ENCODE results near the gene PACS1. TPM values are rescaled to one million over a fixed set of nuclear protein-coding genes. Genes with fewer than 3 reads are reported as not detected.
A peak's percentile ranks its signal among the peaks of the same experiment; 100 is the strongest.

The PACS1 gene
- polyA plus RNA-seq, 2 donors: 16.0 to 24.8 TPM

GRCh38 chr11:66266378-66267038 lies 196.4 kb downstream of the PACS1 start:
- Histone ChIP-seq H3K27ac (ENCODE audit: low read depth in 2 of 2, low read length in 1 of 2) (peak overlapping the region in 1 of 2 donors; percentile 96), H3K27me3 (ENCODE audit: control insufficient read depth in 1 of 2, insufficient read depth in 2 of 2, low read length in 2 of 2) (no peaks in the 10 kb centered on the region), H3K36me3 (ENCODE audit: control insufficient read depth in 2 of 2, insufficient read depth in 2 of 2, low read length in 1 of 2) (peaks cover 7 to 35% of the 10 kb centered on the region in 2 donors), H3K4me3 (ENCODE audit: low read depth in 1 of 2, low read length in 2 of 2) (no peak overlapping the region), H3K4me1 (ENCODE audit: control insufficient read depth in 2 of 2, insufficient read depth in 2 of 2, low read length in 1 of 2) (peaks cover 3 to 11% of the 10 kb centered on the region in 2 donors), H3K9me3 (ENCODE audit: control insufficient read depth in 2 of 2, insufficient read depth in 1 of 2, low read depth in 1 of 2, low read length in 1 of 2) (no peaks in the 10 kb centered on the region)
- WGBS, 2 donors: 74 to 77% methylated on average over 20 of the region's 20 CpGs

DNA sequence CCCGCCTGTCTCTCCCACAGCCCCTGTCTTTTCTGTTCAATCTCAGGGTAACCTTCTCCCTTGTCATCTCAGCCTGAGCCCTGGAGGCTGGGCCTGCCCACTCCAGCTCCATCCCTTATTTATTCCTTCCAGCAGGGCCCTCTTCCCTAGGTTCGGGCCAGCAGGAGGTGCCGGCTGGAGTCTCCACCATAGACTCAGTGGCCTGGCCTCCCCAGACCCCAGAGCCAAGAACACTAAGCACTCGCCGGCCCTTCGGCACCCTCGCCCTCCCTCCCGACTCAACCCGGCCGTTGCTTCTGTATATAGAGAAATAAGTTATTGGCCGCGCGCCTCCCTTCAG lies 196.9 kb downstream of the PACS1 start:
- H3K4me1 ChIP-seq (ENCODE audit: control insufficient read depth in 2 of 2, insufficient read depth in 2 of 2, low read length in 1 of 2): peaks cover 3 to 11% of the 10 kb centered on the region in 2 donors
- peak overlapping the region; percentile 59 to 63 for H3K4me3 ChIP-seq (ENCODE audit: low read depth in 1 of 2, low read length in 2 of 2)
- 18 to 25% methylated on average over 13 of the region's 13 CpGs for WGBS, 2 donors
- peaks cover 10 to 35% of the 10 kb centered on the region in 2 donors for H3K36me3 ChIP-seq (ENCODE audit: control insufficient read depth in 2 of 2, insufficient read depth in 2 of 2, low read length in 1 of 2)
- H3K27me3 ChIP-seq (ENCODE audit: control insufficient read depth in 1 of 2, insufficient read depth in 2 of 2, low read length in 2 of 2): no peaks in the 10 kb centered on the region
- H3K27ac ChIP-seq (ENCODE audit: low read depth in 2 of 2, low read length in 1 of 2): peak overlapping the region; percentile 95 to 96
- H3K9me3 ChIP-seq (ENCODE audit: control insufficient read depth in 2 of 2, insufficient read depth in 1 of 2, low read depth in 1 of 2, low read length in 1 of 2): no peaks in the 10 kb centered on the region

GRCh38 chr11:66267379-66268243 lies 197.5 kb downstream of the PACS1 start:
- Histone ChIP-seq H3K4me1 (ENCODE audit: control insufficient read depth in 2 of 2, insufficient read depth in 2 of 2, low read length in 1 of 2) (peaks cover 3 to 11% of the 10 kb centered on the region in 2 donors), H3K27me3 (ENCODE audit: control insufficient read depth in 1 of 2, insufficient read depth in 2 of 2, low read length in 2 of 2) (no peaks in the 10 kb centered on the region), H3K9me3 (ENCODE audit: control insufficient read depth in 2 of 2, insufficient read depth in 1 of 2, low read depth in 1 of 2, low read length in 1 of 2) (no peaks in the 10 kb centered on the region), H3K4me3 (ENCODE audit: low read depth in 1 of 2, low read length in 2 of 2) (peak overlapping the region; percentile 59 to 63), H3K27ac (ENCODE audit: low read depth in 2 of 2, low read length in 1 of 2) (peak overlapping the region; percentile 95 to 96), H3K36me3 (ENCODE audit: control insufficient read depth in 2 of 2, insufficient read depth in 2 of 2, low read length in 1 of 2) (peaks cover 7 to 35% of the 10 kb centered on the region in 2 donors)
- WGBS, 2 donors: 0 to 1% methylated on average over 59 to 61 of the region's 61 CpGs

DNA sequence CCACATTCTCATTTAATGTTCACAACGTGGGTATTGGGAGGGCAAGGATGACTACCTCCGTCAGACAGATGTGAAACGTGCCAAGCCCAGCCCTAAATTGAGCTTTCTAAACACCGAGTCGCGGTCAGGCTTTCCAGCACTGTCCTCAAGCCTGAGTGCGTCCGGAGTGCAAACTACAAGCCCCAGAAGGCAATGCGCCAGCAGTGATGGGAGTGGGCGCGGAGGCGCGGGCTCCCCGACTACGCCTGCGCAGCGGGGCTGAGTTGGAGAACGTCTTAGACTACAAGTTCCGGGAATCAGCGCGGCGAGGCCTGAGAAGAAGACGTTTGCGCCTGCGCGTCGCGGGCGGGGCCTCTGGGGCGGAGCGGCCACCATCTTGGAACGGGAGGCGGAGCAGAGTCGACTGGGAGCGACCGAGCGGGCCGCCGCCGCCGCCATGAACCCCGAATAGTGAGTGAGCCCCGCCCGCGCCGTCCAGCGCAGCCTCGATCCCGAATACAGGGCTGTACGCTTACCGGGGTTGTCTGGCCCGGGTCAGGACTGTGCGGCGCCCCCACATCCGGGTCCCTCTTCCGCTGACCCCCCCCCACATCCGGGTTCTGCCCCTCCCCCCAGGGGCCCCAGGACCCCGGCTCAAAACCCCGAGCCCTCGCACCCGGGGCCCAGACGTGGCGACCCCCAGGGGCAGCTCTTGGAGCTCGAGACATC lies 198.3 kb downstream of the PACS1 start, which contains the start of gene RAB1B:
Gene RAB1B (plus strand): TSS at position 396 of the 708 bp plus-strand sequence. CDS start 41 bp downstream, at position 437.
- Histone ChIP-seq H3K4me1 (ENCODE audit: control insufficient read depth in 2 of 2, insufficient read depth in 2 of 2, low read length in 1 of 2) (peaks cover 3 to 11% of the 10 kb centered on the region in 2 donors), H3K9me3 (ENCODE audit: control insufficient read depth in 2 of 2, insufficient read depth in 1 of 2, low read depth in 1 of 2, low read length in 1 of 2) (no peaks in the 10 kb centered on the region), H3K27ac (ENCODE audit: low read depth in 2 of 2, low read length in 1 of 2) (peak within 1 kb of the TSS; percentile 95 to 98), H3K4me3 (ENCODE audit: low read depth in 1 of 2, low read length in 2 of 2) (peak within 1 kb of the TSS; percentile 77 to 84), H3K27me3 (ENCODE audit: control insufficient read depth in 1 of 2, insufficient read depth in 2 of 2, low read length in 2 of 2) (no peaks in the 10 kb centered on the region), H3K36me3 (ENCODE audit: control insufficient read depth in 2 of 2, insufficient read depth in 2 of 2, low read length in 1 of 2) (peaks cover 14 to 36% of the 10 kb centered on the region in 2 donors)
- WGBS, 2 donors: 0 to 1% methylated on average over 63 to 64 of the region's 64 CpGs

DNA sequence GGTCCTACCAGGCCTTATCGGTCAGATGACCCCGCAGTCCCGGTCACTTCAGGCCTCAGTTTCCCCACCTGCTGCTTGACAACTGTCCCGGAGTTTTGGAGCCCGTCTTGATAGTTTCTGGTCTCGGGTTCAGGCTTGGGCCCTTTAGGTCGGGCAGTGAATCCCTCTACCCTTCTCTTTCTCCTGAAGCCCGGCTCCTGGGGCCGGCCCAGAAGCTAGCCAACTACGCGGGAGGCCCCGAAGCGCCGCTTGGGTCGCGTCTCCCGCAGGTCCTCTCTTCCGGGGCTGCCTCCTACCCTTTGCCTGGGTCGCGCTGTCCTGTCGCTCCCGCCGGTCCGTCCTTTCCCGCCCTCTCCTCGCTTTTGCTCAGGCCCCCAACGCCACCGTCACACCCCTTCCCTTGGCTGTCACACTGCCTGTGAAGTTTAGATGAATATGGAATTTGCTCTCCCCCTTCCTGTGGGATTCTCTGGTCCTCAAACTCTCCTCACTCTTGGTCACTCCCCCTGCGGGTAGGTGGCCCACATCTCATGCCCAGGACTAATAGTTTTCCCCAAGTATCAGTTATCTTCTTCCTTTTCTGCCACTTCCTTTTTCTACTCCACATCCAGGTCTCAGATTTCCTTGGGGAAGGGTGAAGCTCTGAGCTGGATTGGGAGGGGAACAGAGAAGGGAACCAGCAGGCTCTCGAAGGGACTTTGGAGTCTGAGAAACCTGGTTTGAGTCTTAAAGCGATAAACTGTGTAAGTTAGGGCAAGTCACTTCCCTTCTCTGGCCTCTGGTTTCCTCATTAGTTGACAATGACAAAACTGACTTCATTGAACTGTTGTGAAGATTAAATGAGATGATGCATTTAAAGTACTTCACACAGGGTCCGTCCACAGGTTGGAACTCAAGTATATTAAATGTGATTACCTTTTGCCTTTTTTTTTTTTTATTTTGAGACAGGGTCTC lies 199.2 kb downstream of the PACS1 start:
- Histone ChIP-seq H3K27ac (ENCODE audit: low read depth in 2 of 2, low read length in 1 of 2) (peak overlapping the region; percentile 95 to 98), H3K36me3 (ENCODE audit: control insufficient read depth in 2 of 2, insufficient read depth in 2 of 2, low read length in 1 of 2) (peaks cover 21 to 40% of the 10 kb centered on the region in 2 donors), H3K9me3 (ENCODE audit: control insufficient read depth in 2 of 2, insufficient read depth in 1 of 2, low read depth in 1 of 2, low read length in 1 of 2) (no peaks in the 10 kb centered on the region), H3K4me3 (ENCODE audit: low read depth in 1 of 2, low read length in 2 of 2) (peak overlapping the region; percentile 77 to 84), H3K27me3 (ENCODE audit: control insufficient read depth in 1 of 2, insufficient read depth in 2 of 2, low read length in 2 of 2) (no peaks in the 10 kb centered on the region), H3K4me1 (ENCODE audit: control insufficient read depth in 2 of 2, insufficient read depth in 2 of 2, low read length in 1 of 2) (peaks cover 3 to 11% of the 10 kb centered on the region in 2 donors)
- 2 to 3% methylated on average over 32 of the region's 32 CpGs for WGBS, 2 donors

GRCh38 chr11:66271816-66272215 lies 201.7 kb downstream of the PACS1 start:
- Histone ChIP-seq H3K9me3 (ENCODE audit: control insufficient read depth in 2 of 2, insufficient read depth in 1 of 2, low read depth in 1 of 2, low read length in 1 of 2) (no peaks in the 10 kb centered on the region), H3K27me3 (ENCODE audit: control insufficient read depth in 1 of 2, insufficient read depth in 2 of 2, low read length in 2 of 2) (no peaks in the 10 kb centered on the region), H3K27ac (ENCODE audit: low read depth in 2 of 2, low read length in 1 of 2) (no peak overlapping the region), H3K4me1 (ENCODE audit: control insufficient read depth in 2 of 2, insufficient read depth in 2 of 2, low read length in 1 of 2) (peaks cover 3 to 5% of the 10 kb centered on the region in 2 donors), H3K36me3 (ENCODE audit: control insufficient read depth in 2 of 2, insufficient read depth in 2 of 2, low read length in 1 of 2) (peaks cover 22 to 49% of the 10 kb centered on the region in 2 donors), H3K4me3 (ENCODE audit: low read depth in 1 of 2, low read length in 2 of 2) (no peak overlapping the region)
- 89 to 95% methylated on average over 7 of the region's 7 CpGs for WGBS, 2 donors

GRCh38 chr11:66272596-66272995 lies 202.5 kb downstream of the PACS1 start:
- H3K4me3 ChIP-seq (ENCODE audit: low read depth in 1 of 2, low read length in 2 of 2): no peak overlapping the region
- no peak overlapping the region for H3K27ac ChIP-seq (ENCODE audit: low read depth in 2 of 2, low read length in 1 of 2)
- peaks cover 2 to 3% of the 10 kb centered on the region in 2 donors for H3K4me1 ChIP-seq (ENCODE audit: control insufficient read depth in 2 of 2, insufficient read depth in 2 of 2, low read length in 1 of 2)
- H3K9me3 ChIP-seq (ENCODE audit: control insufficient read depth in 2 of 2, insufficient read depth in 1 of 2, low read depth in 1 of 2, low read length in 1 of 2): no peaks in the 10 kb centered on the region
- H3K36me3 ChIP-seq (ENCODE audit: control insufficient read depth in 2 of 2, insufficient read depth in 2 of 2, low read length in 1 of 2): peaks cover 22 to 49% of the 10 kb centered on the region in 2 donors
- H3K27me3 ChIP-seq (ENCODE audit: control insufficient read depth in 1 of 2, insufficient read depth in 2 of 2, low read length in 2 of 2): no peaks in the 10 kb centered on the region
- 62 to 81% methylated on average over 2 of the region's 2 CpGs for WGBS, 2 donors

- Histone ChIP-seq H3K27me3 (ENCODE audit: control insufficient read depth in 1 of 2, insufficient read depth in 2 of 2, low read length in 2 of 2) (no peaks in the 10 kb centered on the region), H3K27ac (ENCODE audit: low read depth in 2 of 2, low read length in 1 of 2) (no peak overlapping the region), H3K4me1 (ENCODE audit: control insufficient read depth in 2 of 2, insufficient read depth in 2 of 2, low read length in 1 of 2) (peaks cover 4 to 5% of the 10 kb centered on the region in 2 donors), H3K4me3 (ENCODE audit: low read depth in 1 of 2, low read length in 2 of 2) (no peak overlapping the region), H3K36me3 (ENCODE audit: control insufficient read depth in 2 of 2, insufficient read depth in 2 of 2, low read length in 1 of 2) (peaks cover 22 to 49% of the 10 kb centered on the region in 2 donors), H3K9me3 (ENCODE audit: control insufficient read depth in 2 of 2, insufficient read depth in 1 of 2, low read depth in 1 of 2, low read length in 1 of 2) (no peaks in the 10 kb centered on the region)
- 27 to 71% methylated on average over 1 of the region's 1 CpG for WGBS, 2 donors
These were observed 204.1 kb downstream of the PACS1 start for GRCh38 chr11:66274219-66274618.
